ENCODE results near the gene KIN.

GRCh38 chr10:7773845-7774801, 13.7 kb downstream of the KIN start:
- TF ChIP-seq EZH2 (IDR thresholded peaks at IDR 0.05; ENCODE audit: low read depth, unreplicated experiment) (no peak), JUNB (IDR thresholded peaks at IDR 0.05; ENCODE audit: unreplicated experiment) (no peak), POLR2AphosphoS5 (IDR thresholded peaks at IDR 0.05; ENCODE audit: low read depth) (no peak), CTCF (conservative IDR thresholded peaks at IDR 0.05; ENCODE audit: low read depth in 2 of 2) (no peak), EZH2phosphoT487 (IDR thresholded peaks at IDR 0.05; ENCODE audit: unreplicated experiment) (no peak), STAT1 (IDR thresholded peaks at IDR 0.05; ENCODE audit: unreplicated experiment) (no peak)
- TF ChIP-seq, protein P1, sequence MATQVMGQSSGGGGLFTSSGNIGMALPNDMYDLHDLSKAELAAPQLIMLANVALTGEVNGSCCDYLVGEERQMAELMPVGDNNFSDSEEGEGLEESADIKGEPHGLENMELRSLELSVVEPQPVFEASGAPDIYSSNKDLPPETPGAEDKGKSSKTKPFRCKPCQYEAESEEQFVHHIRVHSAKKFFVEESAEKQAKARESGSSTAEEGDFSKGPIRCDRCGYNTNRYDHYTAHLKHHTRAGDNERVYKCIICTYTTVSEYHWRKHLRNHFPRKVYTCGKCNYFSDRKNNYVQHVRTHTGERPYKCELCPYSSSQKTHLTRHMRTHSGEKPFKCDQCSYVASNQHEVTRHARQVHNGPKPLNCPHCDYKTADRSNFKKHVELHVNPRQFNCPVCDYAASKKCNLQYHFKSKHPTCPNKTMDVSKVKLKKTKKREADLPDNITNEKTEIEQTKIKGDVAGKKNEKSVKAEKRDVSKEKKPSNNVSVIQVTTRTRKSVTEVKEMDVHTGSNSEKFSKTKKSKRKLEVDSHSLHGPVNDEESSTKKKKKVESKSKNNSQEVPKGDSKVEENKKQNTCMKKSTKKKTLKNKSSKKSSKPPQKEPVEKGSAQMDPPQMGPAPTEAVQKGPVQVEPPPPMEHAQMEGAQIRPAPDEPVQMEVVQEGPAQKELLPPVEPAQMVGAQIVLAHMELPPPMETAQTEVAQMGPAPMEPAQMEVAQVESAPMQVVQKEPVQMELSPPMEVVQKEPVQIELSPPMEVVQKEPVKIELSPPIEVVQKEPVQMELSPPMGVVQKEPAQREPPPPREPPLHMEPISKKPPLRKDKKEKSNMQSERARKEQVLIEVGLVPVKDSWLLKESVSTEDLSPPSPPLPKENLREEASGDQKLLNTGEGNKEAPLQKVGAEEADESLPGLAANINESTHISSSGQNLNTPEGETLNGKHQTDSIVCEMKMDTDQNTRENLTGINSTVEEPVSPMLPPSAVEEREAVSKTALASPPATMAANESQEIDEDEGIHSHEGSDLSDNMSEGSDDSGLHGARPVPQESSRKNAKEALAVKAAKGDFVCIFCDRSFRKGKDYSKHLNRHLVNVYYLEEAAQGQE (IDR thresholded peaks at IDR 0.05; ENCODE audit: unreplicated experiment) = no peak

Measured in GM23338 (cell line).